ENCODE data around the gene EXD3. TPM values are rescaled to one million over a fixed set of nuclear protein-coding genes. Genes with fewer than 3 reads are reported as not detected.
"Not testable (repeated sequence)": the region's sequence is repeated elsewhere in the genome, so short reads cannot be mapped to it uniquely, and the experiment has no call there.

The EXD3 gene
- total RNA-seq, 1 donor from 2014 or later: 7.6 TPM

DNA sequence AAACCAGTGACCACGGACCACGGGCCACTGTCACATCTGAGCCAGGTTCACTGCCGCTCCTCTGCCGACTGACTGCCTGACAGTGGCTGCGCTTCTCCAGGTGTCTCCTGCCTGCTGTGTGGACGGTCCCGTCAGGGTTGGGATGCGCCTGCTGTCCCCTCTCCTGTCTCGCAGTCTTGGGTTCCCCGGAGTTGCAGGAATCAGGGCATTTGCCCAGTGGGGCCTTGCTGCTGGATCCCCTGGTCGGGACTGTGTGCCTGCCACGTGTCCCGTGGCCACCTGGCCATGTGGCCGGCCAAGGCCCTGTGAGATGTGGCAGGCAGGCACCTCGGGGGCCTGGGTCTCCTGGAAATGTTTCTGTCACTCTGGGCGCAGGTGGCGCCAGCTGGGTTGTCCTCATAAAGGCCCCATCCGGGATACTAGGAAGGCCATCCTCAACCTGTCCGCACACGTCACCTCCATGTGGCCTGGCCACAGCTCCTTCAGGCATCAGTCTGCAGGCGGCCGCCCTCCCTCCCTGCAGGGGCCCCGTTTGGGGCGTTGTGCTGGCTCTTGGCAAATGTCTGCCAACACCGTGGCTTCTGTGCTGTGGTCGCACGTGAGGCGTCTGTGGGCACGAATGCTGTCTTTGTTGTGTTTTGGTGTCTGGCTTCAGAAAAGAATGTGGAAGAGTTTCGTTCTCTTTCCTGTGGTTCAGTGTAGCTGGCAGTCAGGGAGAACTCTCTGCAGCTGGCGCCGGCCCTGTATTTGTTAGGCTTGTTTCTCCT is 151.8 kb downstream of the EXD3 start:
- DNase-seq: no peak

- no peak for DNase-seq
Measured at GRCh38 chr9:137269231-137269772, 153.7 kb downstream of the EXD3 start.

- no peak for DNase-seq
Measured at GRCh38 chr9:137268538-137269201, 154.3 kb downstream of the EXD3 start.

DNA sequence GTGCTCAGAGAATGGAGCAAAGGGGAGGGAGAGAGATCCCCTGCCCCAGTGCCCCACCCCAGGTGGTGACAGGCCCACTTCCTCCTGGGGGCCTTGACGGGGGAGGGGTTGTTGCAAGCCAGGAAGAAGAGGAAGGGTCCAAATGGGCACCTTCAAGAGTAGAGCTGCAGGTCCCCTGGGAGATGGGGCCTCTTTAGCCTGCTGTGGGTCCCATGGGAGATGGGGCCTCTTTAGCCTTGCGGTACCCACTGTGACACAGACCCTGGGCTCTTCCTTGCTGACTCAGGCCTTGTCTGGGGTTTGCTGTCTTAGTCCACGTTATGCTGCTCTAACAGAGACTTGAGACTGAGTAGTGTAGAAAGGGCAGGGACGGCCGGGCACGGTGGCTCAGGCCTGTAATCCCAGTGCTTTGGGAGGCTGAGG is 155.0 kb downstream of the EXD3 start:
- DNase-seq: no peak

DNA sequence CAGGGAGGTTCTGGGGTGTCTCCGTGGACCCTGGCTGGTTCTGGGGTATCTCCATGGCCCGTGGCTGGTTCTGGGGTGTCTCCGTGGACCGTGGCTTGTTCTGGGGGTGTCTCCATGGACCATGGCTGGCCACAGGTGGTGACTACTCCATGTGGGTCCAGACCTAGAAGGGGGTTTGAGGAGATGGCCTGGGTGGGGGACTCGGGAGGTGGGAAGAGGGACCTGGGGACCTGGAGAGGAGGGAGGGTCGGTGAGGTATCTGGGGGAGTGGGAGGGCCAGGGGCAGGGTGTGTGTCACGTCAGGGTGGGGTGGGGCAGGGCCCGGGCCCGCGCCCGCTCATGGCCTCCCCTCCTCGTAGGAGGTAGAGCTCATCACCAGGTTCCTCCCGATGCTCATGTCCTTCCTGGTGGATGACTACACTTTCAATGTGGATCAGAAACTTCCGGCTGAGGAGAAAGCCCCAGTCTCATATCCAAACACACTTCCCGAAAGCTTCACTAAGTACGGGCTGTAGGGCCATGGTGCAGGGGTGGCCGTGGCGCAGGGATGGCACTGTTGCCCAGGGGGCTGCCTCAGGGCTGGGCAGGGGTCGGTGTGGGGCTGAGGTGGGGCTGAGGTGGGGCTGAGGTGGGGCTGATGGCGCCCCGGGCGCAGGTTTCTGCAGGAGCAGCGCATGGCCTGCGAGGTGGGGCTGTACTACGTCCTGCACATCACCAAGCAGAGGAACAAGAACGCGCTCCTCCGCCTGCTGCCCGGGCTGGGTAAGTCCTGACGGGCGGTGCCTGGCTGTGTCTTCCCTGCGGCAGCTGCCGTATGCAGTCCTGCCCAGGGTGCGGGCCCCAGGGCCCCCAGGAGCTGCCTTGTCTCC is 156.1 kb downstream of the EXD3 start:
- no peak for DNase-seq

- DNase-seq: no peak
Measured at GRCh38 chr9:137266162-137266527, 156.8 kb downstream of the EXD3 start.

DNA sequence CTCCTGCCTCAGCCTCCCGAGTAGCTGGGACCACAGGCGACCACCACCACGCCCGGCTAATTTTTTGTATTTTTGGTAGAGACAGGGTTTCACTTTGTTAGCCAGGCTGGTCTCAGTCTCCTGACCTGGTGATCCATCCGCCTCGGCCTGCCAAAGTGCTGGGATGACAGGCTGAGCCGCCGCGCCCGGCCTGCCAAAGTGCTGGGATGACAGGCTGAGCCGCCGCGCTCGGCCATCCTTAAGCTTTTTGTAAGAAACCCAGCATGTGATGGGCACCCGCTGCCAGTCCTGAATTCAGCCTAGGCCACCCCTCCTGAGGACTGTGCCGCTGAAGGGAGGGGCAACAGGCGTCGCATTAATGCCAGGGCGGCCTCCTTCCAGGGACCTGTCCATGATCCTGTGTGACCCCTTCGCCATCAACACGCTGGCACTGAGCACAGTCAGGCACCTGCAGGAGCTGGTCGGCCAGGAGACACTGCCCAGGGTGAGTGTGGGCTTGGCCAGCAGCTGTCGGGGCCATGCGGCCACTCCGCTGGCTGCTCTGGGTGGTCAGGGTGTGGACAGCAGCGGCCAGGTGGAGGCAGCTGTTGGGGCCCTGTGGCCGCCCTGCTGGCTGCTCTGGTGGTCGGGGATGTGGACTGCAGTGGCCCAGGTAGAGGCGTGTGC is 157.3 kb downstream of the EXD3 start:
- no peak for DNase-seq

DNA sequence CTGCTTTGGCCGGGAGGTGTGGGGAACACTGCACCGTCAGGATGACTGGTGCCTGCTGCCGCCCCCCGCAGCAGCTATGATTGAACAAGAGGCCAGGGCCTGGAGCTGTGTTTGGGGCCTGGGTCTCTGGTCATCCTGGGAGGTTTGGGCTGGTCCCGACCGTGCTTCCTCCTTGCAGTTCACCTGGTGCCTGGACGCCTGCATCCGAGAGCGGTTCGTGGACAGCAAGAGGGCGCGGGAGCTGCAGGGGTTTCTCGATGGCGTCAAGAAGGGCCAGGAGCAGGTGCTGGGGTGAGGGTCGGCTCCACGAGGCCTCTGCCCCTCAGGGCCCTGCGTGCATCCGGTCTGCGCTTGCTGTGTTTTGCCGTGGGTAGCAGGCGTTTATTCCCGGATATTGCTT is 158.9 kb downstream of the EXD3 start:
- DNase-seq: no peak

GRCh38 chr9:137263506-137263905 is 159.5 kb downstream of the EXD3 start:
- DNase-seq: no peak

DNA sequence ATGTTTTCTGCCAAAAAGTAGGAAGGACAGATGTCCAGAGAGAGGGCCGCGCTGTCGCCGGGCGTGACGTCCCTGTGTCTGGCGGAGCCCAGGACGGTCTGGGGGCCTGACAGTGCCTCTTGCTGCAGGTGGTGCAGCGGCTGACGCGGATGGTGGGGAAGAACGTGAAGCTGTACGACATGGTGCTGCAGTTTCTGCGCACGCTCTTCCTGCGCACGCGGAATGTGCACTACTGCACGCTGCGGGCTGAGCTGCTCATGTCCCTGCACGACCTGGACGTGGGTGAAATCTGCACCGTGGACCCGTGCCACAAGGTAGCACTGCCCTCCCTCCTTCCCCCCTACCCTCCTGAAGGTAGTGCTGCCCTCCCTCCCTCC is 160.1 kb downstream of the EXD3 start:
- DNase-seq: no peak

GRCh38 chr9:137262173-137262908 is 160.6 kb downstream of the EXD3 start:
- DNase-seq: not testable (repeated sequence)

Other genes with a start within 250 kb of the EXD3 start
- 22.0 TPM for gene ANAPC2, start 234.6 kb downstream of the EXD3 start, total RNA-seq
- gene SSNA1, start 234.5 kb downstream of the EXD3 start, total RNA-seq: 24.1 TPM
- gene TPRN, start 222.4 kb downstream of the EXD3 start, total RNA-seq: 3.4 TPM
- gene TMEM203, start 217.5 kb downstream of the EXD3 start, total RNA-seq: 19.5 TPM
- 3.0 TPM for gene NDOR1, start 217.5 kb downstream of the EXD3 start, total RNA-seq
- 0.20 TPM for gene RNF208, start 200.9 kb downstream of the EXD3 start, total RNA-seq
- 1.4 TPM for gene CYSRT1, start 198.0 kb downstream of the EXD3 start, total RNA-seq
- gene RNF224, start 195.7 kb downstream of the EXD3 start, total RNA-seq: not detected
- not detected for gene SLC34A3, start 192.3 kb downstream of the EXD3 start, total RNA-seq
- gene TUBB4B, start 181.9 kb downstream of the EXD3 start, total RNA-seq: 97.1 TPM
- not detected for gene STPG3, start 171.9 kb downstream of the EXD3 start, total RNA-seq
- gene NELFB, start 167.8 kb downstream of the EXD3 start, total RNA-seq: 21.3 TPM
- gene TOR4A, start 145.4 kb downstream of the EXD3 start, total RNA-seq: 1.7 TPM
- 9.9 TPM for gene NRARP, start 120.9 kb downstream of the EXD3 start, total RNA-seq
- gene NOXA1, start 231 bp upstream of the EXD3 start, total RNA-seq: 0.30 TPM
- 0.10 TPM for gene ENTPD8, start 18.2 kb upstream of the EXD3 start, total RNA-seq
- 11.6 TPM for gene NSMF, start 36.2 kb upstream of the EXD3 start, total RNA-seq
- 4.4 TPM for gene PNPLA7, start 127.2 kb upstream of the EXD3 start, total RNA-seq
- gene MRPL41, start 128.7 kb upstream of the EXD3 start, total RNA-seq: 22.2 TPM
- 25.1 TPM for gene DPH7, start 155.8 kb upstream of the EXD3 start, total RNA-seq
- 10.7 TPM for gene ZMYND19, start 167.3 kb upstream of the EXD3 start, total RNA-seq
- gene ARRDC1, start 182.5 kb upstream of the EXD3 start, total RNA-seq: 21.9 TPM
- 52.3 TPM for gene EHMT1, start 195.8 kb upstream of the EXD3 start, total RNA-seq